Ovary (tissue), 3 donors: Measurements from ENCODE around the gene CPSF4.

ENCODE experiments used
- CTCF ChIP-seq, 3 donors: fragments of 450-650 bp in 2 of 3; fragments of 200-600 bp in 1 of 3; IDR thresholded peaks; one replicate each; pipeline versions ENCODE4 v1.5.1 to v1.8.0; 2016 to 2022; ENCODE audit warnings: antibody characterized with exemption in 3 of 3, mild to moderate bottlenecking in 1 of 3
- EP300 ChIP-seq: sonication (generic); formaldehyde crosslinking; IDR thresholded peaks from one replicate; pipeline ENCODE4 v1.6.1; 2017; ENCODE audit warnings: antibody characterized with exemption
- POLR2A ChIP-seq: fragments of 450-650 bp; IDR thresholded peaks from one replicate; pipeline ENCODE4 v1.6.1; 2017; ENCODE audit warnings: antibody characterized with exemption, mild to moderate bottlenecking, moderate library complexity
- donor health status: DM: no; HTN: no; CAD: no.

GRCh38 chr7:99422625-99423024 lies 16.1 kb upstream of the CPSF4 start:
- no peak for TF ChIP-seq CTCF (IDR thresholded peaks at IDR 0.05)
- no peak for TF ChIP-seq EP300
- no peak for TF ChIP-seq POLR2A
